CD4-positive, alpha-beta T cell treated with Interleukin-12 subunit alpha and Interleukin-12 subunit beta, for 1 hour (primary cell): Measurements from ENCODE around the gene ZNF322.
"Not testable (repeated sequence)": the region's sequence is repeated elsewhere in the genome, so short reads cannot be mapped to it uniquely, and the experiment has no call there.

Experiments used
- DNase-seq: peaks from one replicate; pipeline ENCODE4 v3.0.0-alpha.2; 2020

Gene ZNF322, protein sequence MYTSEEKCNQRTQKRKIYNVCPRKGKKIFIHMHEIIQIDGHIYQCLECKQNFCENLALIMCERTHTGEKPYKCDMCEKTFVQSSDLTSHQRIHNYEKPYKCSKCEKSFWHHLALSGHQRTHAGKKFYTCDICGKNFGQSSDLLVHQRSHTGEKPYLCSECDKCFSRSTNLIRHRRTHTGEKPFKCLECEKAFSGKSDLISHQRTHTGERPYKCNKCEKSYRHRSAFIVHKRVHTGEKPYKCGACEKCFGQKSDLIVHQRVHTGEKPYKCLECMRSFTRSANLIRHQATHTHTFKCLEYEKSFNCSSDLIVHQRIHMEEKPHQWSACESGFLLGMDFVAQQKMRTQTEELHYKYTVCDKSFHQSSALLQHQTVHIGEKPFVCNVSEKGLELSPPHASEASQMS

DNA sequence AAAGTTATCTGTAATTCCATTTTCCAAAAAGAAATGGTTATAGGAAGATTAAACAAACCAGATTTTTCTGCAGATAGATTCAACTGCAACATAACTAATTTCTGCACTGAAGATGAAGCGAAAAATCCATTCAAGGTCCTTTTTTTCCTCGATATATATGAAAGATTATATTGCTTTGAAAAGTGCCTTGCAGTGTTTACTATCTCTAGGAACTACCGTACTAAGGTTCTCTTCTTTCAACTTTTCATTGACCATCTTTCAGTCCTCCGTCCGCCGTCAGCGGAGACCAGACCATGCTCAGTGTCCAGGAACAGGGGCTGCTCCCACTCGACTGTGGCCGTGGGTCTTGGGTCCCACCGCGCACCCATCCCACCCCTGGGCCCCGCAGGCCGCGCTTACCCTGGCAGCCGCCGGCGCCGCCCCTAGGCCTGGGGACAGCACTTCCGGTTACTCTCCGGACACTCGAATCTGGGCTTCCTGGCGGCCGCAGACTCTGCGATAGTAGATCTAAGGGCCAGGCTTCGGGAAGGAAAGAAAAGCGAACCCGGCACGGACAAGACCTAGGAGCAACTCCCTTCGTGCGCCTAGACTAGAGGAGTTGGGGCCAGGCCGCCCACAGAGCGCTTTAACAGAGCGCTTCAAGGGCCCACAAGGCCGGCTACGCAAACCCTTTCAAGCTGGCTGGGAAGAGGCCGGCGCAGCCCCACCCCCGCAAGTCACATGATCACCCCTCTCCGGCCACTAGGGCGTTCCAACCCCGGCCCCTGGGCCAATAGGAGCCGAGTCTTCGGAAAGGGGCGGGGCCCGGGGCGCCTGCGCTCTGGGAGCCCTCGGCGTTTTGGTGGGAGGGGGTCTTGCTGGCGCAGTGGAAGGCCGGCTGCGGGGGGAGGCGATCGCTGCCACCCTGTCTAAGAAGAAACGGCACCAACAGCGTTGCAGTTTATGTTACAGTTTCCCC is at the start of gene ZNF322:
Gene ZNF322, minus strand, starts transcription at position 705 of the 958 bp plus-strand sequence. CDS start 21,193 bp downstream, outside the sequence.
- DNase-seq, result peak; percentile 90

- not testable (repeated sequence) for DNase-seq
Measured at GRCh38 chr6:26705780-26706179, 46.2 kb upstream of the ZNF322 start.

GRCh38 chr6:26705352-26705751 is 45.8 kb upstream of the ZNF322 start:
- DNase-seq, result not testable (repeated sequence)

- not testable (repeated sequence) for DNase-seq
Measured at GRCh38 chr6:26701023-26701747, 41.6 kb upstream of the ZNF322 start.

DNA sequence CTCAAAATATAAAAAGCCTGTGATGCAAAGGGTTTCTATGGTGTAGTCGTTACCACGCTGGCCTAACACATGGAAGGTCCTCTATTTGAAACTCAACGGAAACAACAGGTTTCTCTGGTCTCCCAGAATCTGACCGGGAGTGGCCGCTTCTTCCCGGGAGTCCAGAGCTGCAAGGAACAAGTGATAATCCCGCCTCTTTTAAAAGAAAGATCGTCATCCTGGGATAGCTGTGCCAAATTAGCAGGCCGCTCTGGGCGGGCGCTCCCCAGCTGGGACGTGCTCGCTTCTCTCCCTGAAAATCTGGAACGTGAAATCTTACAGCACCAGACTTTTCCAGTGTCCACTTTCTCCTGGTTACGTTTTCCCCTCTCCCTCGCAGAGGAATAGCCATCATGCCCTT is 38.0 kb upstream of the ZNF322 start:
- not testable (repeated sequence) for DNase-seq

GRCh38 chr6:26689324-26689947 is 29.9 kb upstream of the ZNF322 start:
- DNase-seq, result not testable (repeated sequence)

- DNase-seq, result not testable (repeated sequence)
Measured at GRCh38 chr6:26682435-26683042, 23.0 kb upstream of the ZNF322 start.

GRCh38 chr6:26673287-26673686 is 13.7 kb upstream of the ZNF322 start:
- DNase-seq, result not testable (repeated sequence)

DNA sequence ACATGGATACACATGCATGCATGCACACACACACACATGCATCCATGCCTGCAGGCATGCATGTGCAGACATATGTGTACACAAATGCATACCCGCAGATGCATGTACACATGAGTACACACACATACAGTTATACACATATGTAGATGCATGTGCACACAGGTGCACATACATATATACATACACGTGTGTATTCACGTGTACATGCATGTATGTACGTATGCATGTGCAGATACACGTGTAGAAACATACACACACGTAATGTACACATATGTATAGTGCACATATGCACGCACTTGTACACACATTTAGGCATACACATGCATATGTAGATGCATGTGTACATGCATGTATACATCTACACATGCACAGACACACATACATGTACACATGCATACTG is 11.0 kb upstream of the ZNF322 start:
- not testable (repeated sequence) for DNase-seq

GRCh38 chr6:26670003-26670402 is 10.5 kb upstream of the ZNF322 start:
- not testable (repeated sequence) for DNase-seq

DNA sequence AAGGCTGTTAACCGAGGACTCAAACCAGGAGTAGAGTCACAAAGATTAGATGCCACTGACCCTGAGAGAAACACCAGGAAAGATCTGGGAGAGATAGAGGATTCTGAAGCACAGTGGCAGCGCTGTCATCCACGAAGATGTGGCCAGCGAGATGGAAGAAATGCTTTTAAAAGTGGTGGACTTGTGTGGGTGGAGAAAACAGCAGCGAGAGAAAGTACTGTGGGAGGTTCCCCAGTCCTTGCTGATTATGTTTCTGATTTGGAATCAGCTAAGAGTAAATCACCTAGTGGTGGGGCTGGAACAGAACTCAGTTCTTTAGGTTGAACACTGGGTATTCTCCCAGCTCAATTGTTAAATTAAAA is 435 bp upstream of the ZNF322 start:
- DNase-seq, result peak; percentile 46

DNA sequence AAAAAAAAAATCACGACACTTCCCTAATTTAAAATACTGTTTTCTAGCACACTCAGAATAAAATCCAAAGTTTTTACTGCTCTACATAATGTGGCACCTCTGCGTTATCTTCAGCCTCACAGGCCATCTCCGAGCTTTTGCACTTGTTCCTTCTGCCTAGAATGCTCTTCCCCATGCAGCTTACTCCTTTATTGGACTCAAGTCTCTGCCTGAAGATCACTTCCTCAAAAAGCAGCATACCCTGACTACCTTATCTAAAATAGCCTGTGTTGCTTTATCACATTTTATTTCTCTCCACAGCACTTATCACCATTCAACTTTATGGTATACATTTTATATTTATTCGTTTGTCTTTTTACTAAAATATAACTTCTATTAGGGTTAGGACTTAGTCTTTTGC is 2.3 kb downstream of the ZNF322 start:
- DNase-seq, result no peak

GRCh38 chr6:26653007-26653406 is 6.5 kb downstream of the ZNF322 start:
- no peak for DNase-seq

DNA sequence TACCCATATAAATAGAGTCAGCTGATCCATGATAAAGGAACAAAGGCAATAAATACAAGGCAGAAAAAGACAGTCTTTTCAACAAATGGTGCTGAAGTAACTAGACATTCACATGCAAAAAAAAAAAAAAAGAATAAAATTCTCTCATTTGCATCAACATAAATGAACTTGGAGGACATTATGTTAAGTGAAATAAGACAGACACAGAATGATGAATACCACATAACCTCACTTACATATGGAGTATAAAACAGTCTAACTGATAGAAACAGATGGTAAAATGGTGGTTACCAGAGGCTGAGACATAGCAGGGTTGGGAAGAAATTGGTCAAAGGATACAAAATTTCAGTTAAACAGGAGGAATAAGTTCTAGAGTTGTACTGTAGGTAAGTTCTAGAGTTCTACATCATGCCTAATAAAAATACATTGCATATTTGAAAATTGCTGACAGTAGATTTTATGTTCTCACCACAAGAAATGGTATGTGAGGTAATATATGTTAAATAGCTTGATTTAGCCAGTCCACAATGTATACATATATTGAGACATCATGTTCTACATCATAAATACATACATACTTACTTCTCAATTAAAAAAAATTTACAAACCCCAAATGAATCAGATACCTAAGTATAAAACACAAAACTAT is 8.3 kb downstream of the ZNF322 start:
- no peak for DNase-seq

DNA sequence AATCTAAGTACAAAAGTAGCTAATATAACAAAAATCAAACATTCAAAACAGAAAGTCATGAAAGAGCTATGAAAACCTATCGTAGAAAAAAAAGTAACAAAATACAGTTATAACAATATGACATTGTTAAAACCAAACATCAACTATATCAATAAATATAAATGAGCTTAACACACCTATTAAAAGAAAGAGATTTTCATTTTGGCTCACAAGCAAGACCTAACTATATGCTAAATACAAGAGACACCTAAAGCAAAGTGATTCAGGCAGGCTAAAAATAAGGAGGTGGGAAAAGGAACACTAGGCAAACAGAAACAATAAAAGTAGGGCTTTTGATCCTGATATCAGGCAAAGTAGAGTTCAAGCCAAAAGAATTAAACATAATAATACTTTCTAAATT is 13.5 kb downstream of the ZNF322 start:
- no peak for DNase-seq

DNA sequence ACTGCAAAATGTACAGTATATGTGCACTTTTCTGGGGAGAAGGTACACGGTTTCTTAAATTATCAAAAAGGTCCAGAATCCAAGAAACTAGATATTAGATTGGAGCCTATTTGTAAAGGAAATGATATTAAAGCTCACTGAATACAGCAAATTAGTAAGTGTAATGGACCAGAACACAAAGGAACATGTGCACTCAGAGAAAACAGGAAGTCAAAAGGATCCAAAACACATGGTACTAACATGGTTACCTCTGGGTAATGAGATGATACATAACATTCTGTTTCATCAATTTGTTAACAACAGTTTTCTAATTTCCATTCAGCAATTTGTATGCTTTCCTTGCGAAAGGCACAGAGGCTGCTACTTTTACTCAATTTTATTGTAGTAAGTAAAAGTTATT is 18.7 kb downstream of the ZNF322 start:
- no peak for DNase-seq

GRCh38 chr6:26629359-26629758 is 30.2 kb downstream of the ZNF322 start:
- DNase-seq, result no peak

GRCh38 chr6:26627843-26628242 is 31.7 kb downstream of the ZNF322 start:
- no peak for DNase-seq

DNA sequence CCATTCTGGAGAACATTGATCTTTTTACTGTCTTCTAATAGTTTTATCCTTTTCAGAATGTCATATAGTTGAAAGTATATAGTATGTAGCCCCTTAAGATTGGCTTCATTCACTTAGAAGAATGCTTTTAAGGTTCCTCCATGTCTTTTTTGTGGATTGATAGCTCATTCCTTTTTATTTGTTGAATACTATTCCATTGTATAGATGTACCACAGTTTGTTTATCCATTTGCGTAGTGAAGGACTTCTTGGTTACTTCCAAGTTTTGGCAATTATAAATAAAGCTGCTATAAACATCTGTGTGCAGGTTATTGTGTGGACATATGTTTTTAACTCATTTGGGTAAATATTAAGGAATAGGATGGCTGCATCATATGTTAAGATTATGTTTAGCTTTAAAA is 35.0 kb downstream of the ZNF322 start:
- DNase-seq, result no peak

GRCh38 chr6:26623339-26623859 is 36.1 kb downstream of the ZNF322 start:
- no peak for DNase-seq
